HG02763 (cell line): ENCODE measurements around the gene ZNF831.

Experiments used
- ATAC-seq: cut with Tn5 transposase; IDR thresholded peaks from one replicate; pipeline ENCODE4 v1.9.1; 2021; ENCODE audit warnings: mild to moderate bottlenecking, moderate library complexity; ENCODE audit not compliant: unreplicated experiment

ZNF831 gene

DNA sequence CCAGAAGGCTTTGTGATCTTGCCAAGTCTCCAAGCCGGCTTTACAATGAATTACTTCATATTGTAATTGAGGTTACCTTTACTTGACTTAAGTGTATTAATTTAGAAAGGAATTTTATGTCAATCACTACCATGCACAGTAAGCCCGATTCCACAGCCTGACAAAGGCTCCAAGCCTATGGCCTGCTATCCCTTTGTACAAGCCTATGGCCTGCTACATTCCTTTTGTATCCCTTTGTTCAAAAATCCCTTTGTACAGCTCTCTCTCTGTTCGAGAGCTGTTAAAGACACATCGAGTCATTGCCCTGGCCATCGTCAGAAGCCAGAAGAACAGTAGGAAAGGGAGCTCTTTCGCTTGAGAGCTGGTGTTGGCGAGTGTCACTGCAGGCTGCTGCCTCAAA is 134.1 kb downstream of the ZNF831 start:
- ATAC-seq: no peak

DNA sequence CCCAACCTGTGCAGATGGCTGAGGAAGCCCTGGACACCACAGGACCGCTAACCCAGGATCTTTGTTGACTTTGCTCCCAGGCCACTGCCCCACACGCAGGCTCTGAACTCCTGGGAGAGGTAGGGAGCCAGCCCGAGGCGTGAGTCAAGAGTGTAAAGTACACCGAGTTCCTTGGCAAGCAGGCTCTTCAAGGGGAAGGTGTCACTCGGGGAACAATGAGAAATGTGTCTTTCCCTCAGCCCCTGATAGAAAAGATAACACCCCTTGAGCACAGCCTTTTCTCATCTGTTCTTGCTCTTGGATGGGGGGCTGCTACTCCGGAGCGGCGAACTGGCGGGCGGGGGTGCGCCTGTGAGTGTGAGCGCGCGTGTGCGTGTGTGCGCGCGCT is 136.3 kb downstream of the ZNF831 start:
- no peak for ATAC-seq

DNA sequence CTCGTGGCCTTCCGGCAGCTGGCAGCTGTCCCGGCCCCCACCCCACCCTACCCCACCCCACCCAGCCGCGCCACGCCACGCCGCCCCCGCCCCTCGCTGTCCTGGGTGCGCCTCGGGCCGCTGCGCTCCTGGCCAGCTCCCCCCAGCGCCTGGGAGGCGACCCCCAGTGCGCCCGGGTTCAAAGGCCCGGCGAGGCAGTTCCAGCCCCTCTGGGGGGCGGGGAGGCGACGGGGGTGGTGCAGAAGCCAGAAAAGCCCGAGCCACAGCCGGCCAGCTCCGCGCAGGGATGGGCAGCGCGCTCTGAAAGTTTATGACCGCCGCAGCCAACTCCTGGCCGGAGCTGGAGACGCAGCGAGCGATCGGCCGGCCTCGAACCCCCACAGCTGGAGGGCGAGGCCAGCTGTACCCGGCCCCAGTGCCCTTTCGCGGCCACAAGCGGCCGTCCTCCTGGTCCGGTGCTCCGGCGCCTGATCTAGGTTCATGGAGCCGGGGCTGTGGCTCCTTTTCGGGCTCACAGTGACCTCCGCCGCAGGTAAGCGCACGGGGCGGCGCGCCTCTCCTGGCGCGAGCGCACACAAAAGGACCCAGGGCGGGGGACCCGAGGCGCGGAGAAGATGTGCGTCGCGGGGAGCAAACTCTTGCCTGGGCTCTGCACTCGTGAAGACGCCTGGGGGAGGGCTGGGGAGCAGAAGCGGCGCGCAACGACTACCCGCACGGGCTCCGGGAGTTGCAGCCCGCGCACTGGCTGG is 136.9 kb downstream of the ZNF831 start, which contains the start of gene EDN3:
EDN3 (plus strand) TSS at position 279 of the 749 bp plus-strand sequence; CDS start at position 481, 202 bp downstream.
- ATAC-seq: no peak

DNA sequence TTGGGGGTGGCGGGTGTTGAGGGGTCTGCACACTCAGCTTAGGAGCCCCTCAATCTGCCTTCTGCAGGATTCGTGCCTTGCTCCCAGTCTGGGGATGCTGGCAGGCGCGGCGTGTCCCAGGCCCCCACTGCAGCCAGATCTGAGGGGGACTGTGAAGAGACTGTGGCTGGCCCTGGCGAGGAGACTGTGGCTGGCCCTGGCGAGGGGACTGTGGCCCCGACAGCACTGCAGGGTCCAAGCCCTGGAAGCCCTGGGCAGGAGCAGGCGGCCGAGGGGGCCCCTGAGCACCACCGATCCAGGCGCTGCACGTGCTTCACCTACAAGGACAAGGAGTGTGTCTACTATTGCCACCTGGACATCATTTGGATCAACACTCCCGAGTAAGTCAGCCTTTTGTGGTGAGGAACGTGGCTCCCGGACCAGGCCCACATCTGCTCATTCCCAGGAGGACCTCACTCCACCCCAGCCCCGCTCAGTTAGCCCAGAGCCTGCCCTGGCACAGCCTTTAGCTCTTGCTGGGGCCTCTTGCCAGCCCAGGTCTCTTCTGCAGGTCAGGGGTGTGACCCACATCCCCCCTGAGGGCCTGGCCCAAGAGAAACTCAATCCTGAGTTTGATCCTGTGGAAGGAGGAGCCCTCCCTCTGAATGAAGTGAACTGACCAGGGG is 137.9 kb downstream of the ZNF831 start:
- ATAC-seq: no peak

DNA sequence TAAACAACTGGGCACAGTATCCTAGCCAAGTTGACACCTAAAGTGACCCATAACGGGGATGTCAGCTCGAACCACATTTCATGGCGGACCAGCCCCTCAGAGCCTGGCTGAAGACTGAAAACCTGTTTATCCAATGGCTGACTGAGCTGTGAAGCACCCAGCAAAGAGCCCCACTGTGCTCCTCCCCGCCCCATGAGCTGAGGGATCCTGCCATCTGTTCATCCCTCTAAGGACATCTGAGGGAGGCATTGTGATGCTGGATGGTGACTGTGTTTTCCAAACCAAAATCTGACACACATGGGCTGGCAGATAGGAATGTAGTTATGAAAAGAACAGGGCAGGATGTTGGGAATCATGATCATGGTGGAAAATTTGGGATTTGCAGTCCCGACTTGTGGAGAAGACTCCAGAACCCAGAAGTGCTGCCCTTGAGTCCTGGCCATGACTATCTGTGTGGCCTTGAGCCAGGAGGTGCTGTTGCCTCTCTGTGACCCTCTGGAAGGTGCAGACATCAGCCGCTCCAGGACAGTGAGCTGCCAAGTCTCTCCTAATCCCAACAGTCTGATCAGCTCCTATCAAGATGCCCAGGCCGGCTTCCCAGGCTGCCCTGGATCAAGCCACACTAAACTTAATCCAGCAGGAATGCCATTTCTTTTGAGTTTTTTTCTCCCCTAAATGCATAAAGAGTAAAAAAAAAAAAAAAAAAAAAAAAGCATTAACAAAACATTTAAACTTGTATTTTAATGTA is 142.5 kb downstream of the ZNF831 start:
- no peak for ATAC-seq

- no peak for ATAC-seq
Measured at GRCh38 chr20:59307270-59307669, 143.6 kb downstream of the ZNF831 start.
